ENCODE results near the gene GTF2I.
"Not testable (repeated sequence)": the region's sequence is repeated elsewhere in the genome, so short reads cannot be mapped to it uniquely, and the experiment has no call there.

- TF ChIP-seq, protein P1, sequence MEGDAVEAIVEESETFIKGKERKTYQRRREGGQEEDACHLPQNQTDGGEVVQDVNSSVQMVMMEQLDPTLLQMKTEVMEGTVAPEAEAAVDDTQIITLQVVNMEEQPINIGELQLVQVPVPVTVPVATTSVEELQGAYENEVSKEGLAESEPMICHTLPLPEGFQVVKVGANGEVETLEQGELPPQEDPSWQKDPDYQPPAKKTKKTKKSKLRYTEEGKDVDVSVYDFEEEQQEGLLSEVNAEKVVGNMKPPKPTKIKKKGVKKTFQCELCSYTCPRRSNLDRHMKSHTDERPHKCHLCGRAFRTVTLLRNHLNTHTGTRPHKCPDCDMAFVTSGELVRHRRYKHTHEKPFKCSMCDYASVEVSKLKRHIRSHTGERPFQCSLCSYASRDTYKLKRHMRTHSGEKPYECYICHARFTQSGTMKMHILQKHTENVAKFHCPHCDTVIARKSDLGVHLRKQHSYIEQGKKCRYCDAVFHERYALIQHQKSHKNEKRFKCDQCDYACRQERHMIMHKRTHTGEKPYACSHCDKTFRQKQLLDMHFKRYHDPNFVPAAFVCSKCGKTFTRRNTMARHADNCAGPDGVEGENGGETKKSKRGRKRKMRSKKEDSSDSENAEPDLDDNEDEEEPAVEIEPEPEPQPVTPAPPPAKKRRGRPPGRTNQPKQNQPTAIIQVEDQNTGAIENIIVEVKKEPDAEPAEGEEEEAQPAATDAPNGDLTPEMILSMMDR (conservative IDR thresholded peaks at IDR 0.05; ENCODE audit: low read depth, low read length) = not testable (repeated sequence)
- not testable (repeated sequence) for TF ChIP-seq EZH2 (IDR thresholded peaks at IDR 0.05; ENCODE audit: low read length, unreplicated experiment)
Measured at GRCh38 chr7:74773760-74774750, 116.5 kb downstream of the GTF2I start, which contains the start of gene NCF1.

Data from PC-3 (cell line).